Activated CD8-positive, alpha-beta T cell treated with anti-CD3 and anti-CD28 coated beads for 36 hours (primary cell): ENCODE data around the gene PLPP1. TPM values are rescaled to one million over a fixed set of nuclear protein-coding genes. Genes with fewer than 3 reads are reported as not detected.

Source experiments
- ATAC-seq: fragments of 200-7000 bp; cut with Tn5 transposase; one replicate; pipeline ENCODE4 v1.10.0; 2021; ENCODE audit warnings: mild to moderate bottlenecking, moderate library complexity
- CTCF ChIA-PET: fragments of 350-600 bp; sonication (Branson Sonifier 250); formaldehyde crosslinking; loops from one replicate; lab custom pipeline; 2021; ENCODE audit warnings: antibody characterized with exemption; lab: Charles Lee
- POLR2A ChIA-PET: fragments of 350-600 bp; sonication (Branson Sonifier 250); formaldehyde crosslinking; loops from one replicate; lab custom pipeline; 2021; ENCODE audit warnings: antibody characterized with exemption; lab: Charles Lee
- DNase-seq: peaks from one replicate; pipeline ENCODE4 v3.0.0-alpha.2; 2020
- H3K27ac Mint-ChIP-seq: one replicate; pipeline ENCODE4 v1.8.0; 2021; ENCODE audit warnings: mild to moderate bottlenecking, mixed read lengths
- H3K27me3 Mint-ChIP-seq: one replicate; pipeline ENCODE4 v1.8.0; 2021; ENCODE audit warnings: mixed read lengths
- H3K36me3 Mint-ChIP-seq: one replicate; pipeline ENCODE4 v1.8.0; 2021; ENCODE audit warnings: low read depth, mixed read lengths
- H3K4me1 Mint-ChIP-seq: one replicate; pipeline ENCODE4 v1.8.0; 2021; ENCODE audit warnings: low read depth, mixed read lengths
- H3K4me3 Mint-ChIP-seq: one replicate; pipeline ENCODE4 v1.8.0; 2021; ENCODE audit warnings: mild to moderate bottlenecking, moderate library complexity, mixed read lengths
- H3K9me3 Mint-ChIP-seq: one replicate; pipeline ENCODE4 v1.8.0; 2021; ENCODE audit warnings: mixed read lengths
- intact Hi-C: fragments of 100-400 bp; cut with micrococcal nuclease; formaldehyde crosslinking; loops from one replicate; pipeline ENCODE4 v1.10.0; 2022
- total RNA-seq, 2 experiments: library from RNA; stranded (reverse); gene quantifications; one replicate each; pipeline ENCODE4 v1.2.3, GENCODE V29; 2021
- TF ChIP-seq, protein P1 (sequence below): fragments of 200-600 bp; IDR thresholded peaks from one replicate; pipeline ENCODE4 v1.8.0; 2022; ENCODE audit warnings: antibody characterized with exemption, mild to moderate bottlenecking

PLPP1 gene
- total RNA-seq, 2 experiments from 2014 or later: 15.9 to 17.6 TPM

DNA sequence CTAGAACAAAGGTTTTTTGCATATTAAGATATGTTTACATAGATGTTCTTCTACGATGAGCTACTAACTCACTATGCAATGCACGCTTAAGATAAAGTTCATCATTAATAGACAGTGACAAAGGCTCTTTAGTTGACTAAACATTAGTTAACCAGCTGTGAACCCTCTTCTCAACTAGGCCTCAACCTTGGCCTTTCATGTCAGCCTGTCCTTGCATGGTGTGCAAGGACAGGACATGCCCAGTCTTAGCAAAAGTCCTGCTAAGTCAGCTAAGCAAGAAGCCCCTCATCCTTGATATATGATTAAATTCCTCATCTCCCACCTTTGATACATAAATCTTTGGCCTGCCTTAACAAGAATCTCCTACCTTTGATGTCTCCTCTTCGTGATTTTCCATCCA, 50.9 kb downstream of the PLPP1 start:
- Mint-ChIP-seq H3K27ac (no peak overlapping the region), H3K36me3 (peaks cover 2% of the 10 kb centered on the region), H3K27me3 (no peaks in the 10 kb centered on the region), H3K4me3 (no peak overlapping the region), H3K4me1 (peaks cover 17% of the 10 kb centered on the region), H3K9me3 (no peaks in the 10 kb centered on the region)
- no peak for ATAC-seq
- ChIA-PET POLR2A (no interaction called here), CTCF (no interaction called here)
- TF ChIP-seq, protein P1, sequence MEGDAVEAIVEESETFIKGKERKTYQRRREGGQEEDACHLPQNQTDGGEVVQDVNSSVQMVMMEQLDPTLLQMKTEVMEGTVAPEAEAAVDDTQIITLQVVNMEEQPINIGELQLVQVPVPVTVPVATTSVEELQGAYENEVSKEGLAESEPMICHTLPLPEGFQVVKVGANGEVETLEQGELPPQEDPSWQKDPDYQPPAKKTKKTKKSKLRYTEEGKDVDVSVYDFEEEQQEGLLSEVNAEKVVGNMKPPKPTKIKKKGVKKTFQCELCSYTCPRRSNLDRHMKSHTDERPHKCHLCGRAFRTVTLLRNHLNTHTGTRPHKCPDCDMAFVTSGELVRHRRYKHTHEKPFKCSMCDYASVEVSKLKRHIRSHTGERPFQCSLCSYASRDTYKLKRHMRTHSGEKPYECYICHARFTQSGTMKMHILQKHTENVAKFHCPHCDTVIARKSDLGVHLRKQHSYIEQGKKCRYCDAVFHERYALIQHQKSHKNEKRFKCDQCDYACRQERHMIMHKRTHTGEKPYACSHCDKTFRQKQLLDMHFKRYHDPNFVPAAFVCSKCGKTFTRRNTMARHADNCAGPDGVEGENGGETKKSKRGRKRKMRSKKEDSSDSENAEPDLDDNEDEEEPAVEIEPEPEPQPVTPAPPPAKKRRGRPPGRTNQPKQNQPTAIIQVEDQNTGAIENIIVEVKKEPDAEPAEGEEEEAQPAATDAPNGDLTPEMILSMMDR: no peak
- intact Hi-C loops: no loop called here
- no peak for DNase-seq

DNA sequence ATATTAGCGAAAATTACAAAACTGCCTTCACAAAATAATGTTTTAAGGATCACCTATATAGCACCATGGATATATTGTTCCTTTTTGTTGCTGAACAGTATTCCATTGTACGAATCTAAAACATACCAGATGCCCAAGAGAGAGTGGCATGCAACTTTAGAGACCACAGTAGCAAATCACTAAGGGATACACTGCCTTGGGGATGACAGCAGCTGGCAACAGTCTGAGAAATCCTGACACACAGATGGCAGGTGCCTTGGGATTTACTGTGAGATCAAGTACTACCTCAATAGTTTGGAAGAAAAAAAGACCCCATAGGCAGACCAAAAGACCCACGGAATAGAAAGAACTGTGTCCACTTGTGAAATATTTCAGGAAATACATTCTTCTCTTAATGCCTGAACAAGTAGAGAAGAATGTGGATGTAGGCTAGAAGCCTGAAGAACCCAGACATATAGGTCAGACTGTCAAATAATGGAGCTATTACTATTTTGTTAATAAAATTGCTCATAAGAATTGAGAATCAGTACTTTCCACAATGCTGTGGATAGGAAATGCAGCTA, 53.4 kb downstream of the PLPP1 start:
- Mint-ChIP-seq H3K27me3 (no peaks in the 10 kb centered on the region), H3K9me3 (no peaks in the 10 kb centered on the region), H3K27ac (no peak overlapping the region), H3K36me3 (peaks cover 2% of the 10 kb centered on the region), H3K4me1 (peaks cover 17% of the 10 kb centered on the region), H3K4me3 (no peak overlapping the region)
- intact Hi-C loops: no loop called here
- TF ChIP-seq, protein P1: no peak
- ATAC-seq (no peak), DNase-seq (no peak)
- CTCF ChIA-PET: no interaction called here
- POLR2A ChIA-PET: interaction anchor here (0.5 kb wide), 1 partner anchor 142 kb away, joined by 3 read pairs; no protein-coding TSS in a partner anchor

GRCh38 chr5:55480781-55481180, 54.0 kb downstream of the PLPP1 start:
- intact Hi-C loops: no loop called here
- Mint-ChIP-seq H3K27me3 (no peaks in the 10 kb centered on the region), H3K36me3 (peaks cover 2% of the 10 kb centered on the region), H3K4me3 (no peak overlapping the region), H3K27ac (no peak overlapping the region), H3K4me1 (peaks cover 17% of the 10 kb centered on the region), H3K9me3 (no peaks in the 10 kb centered on the region)
- DNase-seq (no peak), ATAC-seq (no peak)
- ChIA-PET POLR2A (interaction anchor here (0.5 kb wide), 1 partner anchor 141 kb away, joined by 3 read pairs; no protein-coding TSS in a partner anchor), CTCF (no interaction called here)
- TF ChIP-seq, protein P1: no peak

DNA sequence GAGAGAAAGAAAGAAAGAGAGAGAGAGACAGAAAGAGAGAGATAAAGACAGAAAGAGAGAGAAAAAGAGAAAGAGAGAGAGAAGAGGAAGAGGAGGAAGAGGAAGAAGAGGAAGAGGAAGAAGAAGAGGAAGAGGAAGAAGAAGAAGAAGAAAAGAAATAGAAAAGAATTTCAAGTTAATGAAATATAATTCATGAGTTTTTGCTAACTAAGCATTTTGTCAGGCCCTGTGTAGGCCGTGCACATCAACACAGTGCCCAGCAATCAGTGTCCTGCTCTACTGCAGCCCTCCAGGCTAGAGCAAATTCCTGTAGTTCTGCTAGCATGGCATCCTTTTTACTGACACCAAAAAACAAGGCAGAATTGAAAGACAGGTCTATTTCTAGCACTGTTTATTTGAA, 62.1 kb downstream of the PLPP1 start:
- Mint-ChIP-seq H3K36me3 (peaks cover 1% of the 10 kb centered on the region), H3K4me1 (peaks cover 3% of the 10 kb centered on the region)

DNA sequence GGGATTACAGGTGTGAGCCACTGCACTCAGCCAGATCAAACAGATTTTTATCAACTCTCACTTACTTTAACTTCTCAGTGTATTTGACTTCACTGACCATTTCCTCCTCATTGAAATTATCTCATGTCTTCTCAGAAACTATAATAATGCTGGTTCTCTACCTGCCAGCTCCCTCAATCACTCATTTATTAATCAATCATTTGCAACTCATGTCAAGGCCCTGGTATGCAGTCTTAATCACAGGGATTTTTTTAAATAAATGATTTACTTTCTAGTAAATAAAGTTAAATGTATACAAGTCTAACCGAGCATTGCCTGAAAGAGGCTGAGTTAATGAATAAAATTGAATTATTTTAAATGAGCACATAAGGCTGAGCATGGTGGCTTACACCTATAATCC, 63.3 kb downstream of the PLPP1 start:
- Mint-ChIP-seq H3K36me3 (peaks cover 1% of the 10 kb centered on the region), H3K9me3 (no peaks in the 10 kb centered on the region), H3K4me1 (peaks cover 3% of the 10 kb centered on the region), H3K4me3 (no peak overlapping the region), H3K27ac (no peak overlapping the region), H3K27me3 (no peaks in the 10 kb centered on the region)
- intact Hi-C loops: no loop called here
- ATAC-seq: no peak
- ChIA-PET CTCF (no interaction called here), POLR2A (no interaction called here)
- no peak for DNase-seq
- TF ChIP-seq, protein P1: no peak

More for the DNA sequence above, 62.1 kb downstream of the PLPP1 start:
- DNase-seq: no peak
- H3K9me3 Mint-ChIP-seq: no peaks in the 10 kb centered on the region
- H3K4me3 Mint-ChIP-seq: no peak overlapping the region
- H3K27ac Mint-ChIP-seq: no peak overlapping the region
- TF ChIP-seq, protein P1: no peak
- ChIA-PET CTCF (no interaction called here), POLR2A (no interaction called here)
- no peaks in the 10 kb centered on the region for H3K27me3 Mint-ChIP-seq
- intact Hi-C loops: no loop called here
- ATAC-seq: no peak
